GM23248 (cell line): Measurements from ENCODE around the gene ULK3. TPM values are rescaled to one million over a fixed set of nuclear protein-coding genes. Genes with fewer than 3 reads are reported as not detected.

Source experiments
- DNase-seq: peaks from one replicate; pipeline ENCODE4 v3.0.0-alpha.2; 2015
- H2AFZ ChIP-seq: fragments of 200-600 bp; sonication (generic); 2 replicates; pipeline ENCODE4 v1.6.1; 2016; ENCODE audit warnings: antibody characterized with exemption
- H3F3A ChIP-seq: fragments of 200-600 bp; sonication (generic); 2 replicates; pipeline ENCODE4 v1.6.1; 2016; ENCODE audit warnings: mild to moderate bottlenecking, antibody characterized with exemption, mixed run types; ENCODE audit not compliant: insufficient read depth
- H3K27ac ChIP-seq: fragments of 200-600 bp; sonication (generic); 2 replicates; pipeline ENCODE4 v1.5.1; 2016; ENCODE audit warnings: mild to moderate bottlenecking
- H3K27me3 ChIP-seq: fragments of 200-600 bp; sonication (generic); replicated peaks from 2 replicates; pipeline ENCODE4 v1.6.1; 2016; ENCODE audit warnings: mild to moderate bottlenecking; ENCODE audit not compliant: insufficient read depth
- H3K36me3 ChIP-seq: fragments of 200-600 bp; sonication (generic); 2 replicates; pipeline ENCODE4 v1.6.1; 2016; ENCODE audit warnings: low read depth, mild to moderate bottlenecking
- H3K4me1 ChIP-seq: fragments of 200-600 bp; sonication (generic); 2 replicates; pipeline ENCODE4 v1.6.1; 2016; ENCODE audit warnings: mild to moderate bottlenecking; ENCODE audit not compliant: insufficient read depth
- H3K4me2 ChIP-seq: fragments of 200-600 bp; sonication (generic); one replicate; pipeline ENCODE4 v1.6.1; 2016; ENCODE audit warnings: mild to moderate bottlenecking; ENCODE audit not compliant: unreplicated experiment
- H3K4me3 ChIP-seq: fragments of 200-600 bp; sonication (generic); 2 replicates; pipeline ENCODE4 v1.5.1; 2016; ENCODE audit warnings: mild to moderate bottlenecking
- H3K79me2 ChIP-seq: fragments of 200-600 bp; sonication (generic); 2 replicates; pipeline ENCODE4 v1.6.1; 2016; ENCODE audit warnings: mild to moderate bottlenecking; ENCODE audit not compliant: insufficient read depth
- H3K9ac ChIP-seq: fragments of 200-600 bp; sonication (generic); 2 replicates; pipeline ENCODE4 v1.6.1; 2016; ENCODE audit warnings: mild to moderate bottlenecking
- H3K9me2 ChIP-seq: fragments of 200-600 bp; sonication (generic); 2 replicates; pipeline ENCODE4 v1.6.1; 2016; ENCODE audit warnings: mixed run types, mild to moderate bottlenecking, moderate library complexity; ENCODE audit not compliant: insufficient read depth
- H3K9me3 ChIP-seq: fragments of 200-600 bp; sonication (generic); one replicate; pipeline ENCODE4 v1.6.1; 2017; ENCODE audit warnings: low read depth
- H4K20me1 ChIP-seq: fragments of 200-600 bp; sonication (generic); 2 replicates; pipeline ENCODE4 v1.6.0; 2016; ENCODE audit not compliant: insufficient read depth
- EZH2 ChIP-seq: fragments of 200-600 bp; sonication (generic); IDR thresholded peaks from 2 replicates; pipeline ENCODE4 v1.6.1; 2018; ENCODE audit warnings: antibody characterized with exemption, mild to moderate bottlenecking; ENCODE audit not compliant: insufficient read depth, poor library complexity, severe bottlenecking
- EZH2phosphoT487 ChIP-seq: fragments of 200-600 bp; sonication (generic); IDR thresholded peaks from 2 replicates; pipeline ENCODE4 v1.6.1; 2018; ENCODE audit warnings: antibody characterized with exemption, moderate library complexity, mild to moderate bottlenecking, low read depth; ENCODE audit not compliant: insufficient read depth
- WGBS, 2 experiments: methylation state at CpG; one replicate each; pipeline ENCODE4 v1.1.6; 2015 to 2017; ENCODE audit warnings: low lambda C conversion rate in 2 of 2, low coverage in 1 of 2; ENCODE audit errors: missing lambda C conversion rate in 2 of 2; 5-methylcytosine and 5-hydroxymethylcytosine counted together
- in situ Hi-C: fragments of 300-500 bp; cut with MboI; formaldehyde crosslinking; loops from 2 replicates; pipeline ENCODE4 v1.15.0; 2020
- polyA plus RNA-seq: library from polyadenylated mRNA; unstranded; fragments of >200 nt; fragmentation: Nextera tagmentation; extraction: Ambion mirVana; gene quantifications from 2 replicates; pipeline ENCODE4 v1.2.1, GENCODE V29; 2016
- total RNA-seq: library from RNA; depleted of rRNA; stranded (reverse); fragments of >200 nt; shearing (Covaris generic); gene quantifications from 2 replicates; pipeline ENCODE4 v1.2.3, GENCODE V29; 2014

ULK3 gene
- total and polyA plus RNA-seq, 2 experiments from 2014 or later = 14.6 to 30.3 TPM

- H3F3A ChIP-seq = no peaks in the 10 kb centered on the region
These were observed 27.6 kb downstream of the ULK3 start for GRCh38 chr15:74815121-74815934.

DNA sequence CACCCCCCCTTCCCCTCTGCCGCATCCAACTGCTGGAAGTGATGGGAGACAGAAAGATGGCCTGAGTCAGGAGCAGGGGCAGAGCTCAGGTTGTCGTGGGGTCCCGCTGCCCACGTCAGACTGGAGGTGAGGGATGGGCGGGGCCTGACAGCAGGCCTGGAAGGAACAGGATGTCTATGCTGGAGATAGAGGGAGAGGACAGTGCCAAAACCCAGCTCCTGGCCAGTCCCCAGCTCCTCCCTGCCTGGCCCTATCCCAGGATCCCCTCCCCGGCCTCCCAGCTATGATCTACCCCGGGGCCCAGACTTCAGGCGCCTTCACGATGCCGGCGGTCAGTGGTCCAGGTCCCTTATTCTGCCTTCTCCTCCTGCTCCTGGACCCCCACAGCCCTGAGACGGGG, 30.4 kb downstream of the ULK3 start, which contains the start of gene LMAN1L:
TSS of gene LMAN1L (plus strand) at position 303 of the 400 bp plus-strand sequence. CDS start at position 323, 20 bp downstream.
- in situ Hi-C loops = no loop called here
- TF ChIP-seq EZH2phosphoT487 (no peak), EZH2 (no peak)

More at GRCh38 chr15:74815121-74815934, 27.6 kb downstream of the ULK3 start:
- H4K20me1 ChIP-seq = no peaks in the 10 kb centered on the region
- H3K79me2 ChIP-seq = no peaks in the 10 kb centered on the region
- DNase-seq = no peak
- WGBS, 2 experiments = 72 to 81% methylated on average over 10 of the region's 10 CpGs
- H3K9ac ChIP-seq = no peak overlapping the region
- no peak overlapping the region for H3K27ac ChIP-seq
- no peaks in the 10 kb centered on the region for H3K36me3 ChIP-seq
- H3K27me3 ChIP-seq = no peaks in the 10 kb centered on the region
- no peak overlapping the region for H3K4me2 ChIP-seq
- in situ Hi-C loops = no loop called here
- H3K9me3 ChIP-seq = no peaks in the 10 kb centered on the region
- H2AFZ ChIP-seq = no peak overlapping the region
- H3K9me2 ChIP-seq = no peaks in the 10 kb centered on the region
- H3K4me3 ChIP-seq = no peak overlapping the region
- H3K4me1 ChIP-seq = no peaks in the 10 kb centered on the region; the same call in 1 of the 2 replicates
- TF ChIP-seq EZH2phosphoT487 = no peak
- no peak for TF ChIP-seq EZH2

GRCh38 chr15:74809956-74810355, 33.0 kb downstream of the ULK3 start:
- H3K9ac ChIP-seq = no peak overlapping the region
- H3K4me1 ChIP-seq = no peaks in the 10 kb centered on the region
- no peak overlapping the region for H3K4me3 ChIP-seq
- no peaks in the 10 kb centered on the region for H3K27me3 ChIP-seq
- no peaks in the 10 kb centered on the region for H4K20me1 ChIP-seq
- no peak overlapping the region for H3K27ac ChIP-seq
- no peaks in the 10 kb centered on the region for H3K9me3 ChIP-seq
- no peaks in the 10 kb centered on the region for H3K79me2 ChIP-seq
- no peak for DNase-seq
- H3K9me2 ChIP-seq = no peaks in the 10 kb centered on the region
- no peak overlapping the region for H2AFZ ChIP-seq
- TF ChIP-seq EZH2phosphoT487 (no peak), EZH2 (no peak)
- H3F3A ChIP-seq = no peaks in the 10 kb centered on the region
- 87 to 90% methylated on average over 3 of the region's 3 CpGs for whole genome bisulfite sequencing, 2 experiments
- in situ Hi-C loops = no loop called here
- H3K36me3 ChIP-seq = no peaks in the 10 kb centered on the region
- no peak overlapping the region for H3K4me2 ChIP-seq

More for the DNA sequence above, 30.4 kb downstream of the ULK3 start, which contains the start of gene LMAN1L:
- Histone ChIP-seq H3K4me3 (no peak within 1 kb of the TSS), H3K4me2 (no peak within 1 kb of the TSS), H3K79me2 (no peaks in the 10 kb centered on the region), H3K27me3 (no peaks in the 10 kb centered on the region), H3K9ac (no peak within 1 kb of the TSS), H3K4me1 (no peaks in the 10 kb centered on the region), H3K9me3 (no peaks in the 10 kb centered on the region), H3K36me3 (no peaks in the 10 kb centered on the region), H3K27ac (no peak within 1 kb of the TSS), H4K20me1 (no peaks in the 10 kb centered on the region), H2AFZ (no peak within 1 kb of the TSS), H3K9me2 (no peaks in the 10 kb centered on the region), H3F3A (no peaks in the 10 kb centered on the region)
- 74 to 80% methylated on average over 11 to 12 of the region's 12 CpGs for WGBS, 2 experiments
- DNase-seq = no peak

DNA sequence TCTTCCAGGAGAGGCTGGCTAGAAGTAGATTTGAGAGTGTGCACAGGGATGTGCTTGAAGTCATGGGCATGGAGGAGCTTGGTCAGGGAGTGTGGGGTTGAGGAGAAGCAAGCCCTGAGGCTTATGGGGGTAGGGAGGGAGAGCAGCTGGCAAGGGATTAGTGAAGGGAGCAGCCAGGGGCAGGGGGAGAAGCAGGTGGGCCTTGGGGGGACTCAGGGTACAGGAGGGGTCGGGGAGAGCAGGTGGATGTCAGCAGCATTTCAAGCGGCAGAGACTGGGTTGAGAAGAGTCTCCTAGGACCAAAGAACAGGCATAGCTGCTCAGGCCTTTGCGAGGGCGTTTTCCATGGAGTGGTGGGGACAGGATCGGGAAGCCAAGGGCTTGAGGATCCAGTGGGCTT, 33.7 kb downstream of the ULK3 start:
- 85 to 98% methylated on average over 3 to 5 of the region's 5 CpGs for WGBS, 2 experiments
- Histone ChIP-seq H3K4me1 (no peaks in the 10 kb centered on the region), H4K20me1 (no peaks in the 10 kb centered on the region), H3K27ac (no peak overlapping the region), H2AFZ (no peak overlapping the region), H3K79me2 (no peaks in the 10 kb centered on the region), H3K9me3 (no peaks in the 10 kb centered on the region), H3K4me2 (no peak overlapping the region), H3K9me2 (no peaks in the 10 kb centered on the region), H3K27me3 (no peaks in the 10 kb centered on the region), H3K36me3 (0 out of 2 replicates have a peak, but pooled peaks cover under 1% of the 10 kb centered on the region), H3K9ac (no peak overlapping the region), H3F3A (no peaks in the 10 kb centered on the region), H3K4me3 (no peak overlapping the region)
- in situ Hi-C loops = no loop called here
- no peak for TF ChIP-seq EZH2phosphoT487
- TF ChIP-seq EZH2 = no peak
- no peak for DNase-seq
